ENCODE results near the gene WDFY4. TPM values are rescaled to one million over a fixed set of nuclear protein-coding genes. Genes with fewer than 3 reads are reported as not detected.

The WDFY4 gene
- polyA plus RNA-seq, 1 of the 3 experiments (the other 2 are of a cell fraction), result not detected

GRCh38 chr10:48999346-48999745 lies 314.7 kb downstream of the WDFY4 start:
- no peak overlapping the region for H2AFZ ChIP-seq (ENCODE audit: low read depth)
- ChIA-PET CTCF (interaction anchor here (0.9 kb wide), 1 partner anchor 17 kb away, joined by 3 read pairs; no protein-coding TSS in a partner anchor), POLR2A (interaction anchor here (0.6 kb wide), 1 partner anchor 9 kb away, joined by 5 read pairs; no protein-coding TSS in a partner anchor)
- H3K27ac ChIP-seq (ENCODE audit: low read depth in 2 of 2, low read length in 1 of 2), result no peak overlapping the region
- peaks cover 0 to 18% of the 10 kb centered on the region in 2 experiments; a peak in 1 of 4 replicates for H3K4me1 ChIP-seq (ENCODE audit: control insufficient read depth in 1 of 2, insufficient read depth in 2 of 2, low read depth in 1 of 2, low read length in 1 of 2)
- 41% methylated on average over 2 of the region's 2 CpGs for WGBS (ENCODE audit: low lambda C conversion rate)
- DNase-seq, result no peak
- no peaks in the 10 kb centered on the region for H3K9me2 ChIP-seq
- TF ChIP-seq RAD21 (IDR thresholded peaks at IDR 0.05; ENCODE audit: low read length), result no peak
- TF ChIP-seq MEF2A (IDR thresholded peaks at IDR 0.05; ENCODE audit: borderline replicate concordance, low read depth), result no peak
- no peak for TF ChIP-seq TEAD4 (IDR thresholded peaks at IDR 0.05; ENCODE audit: borderline replicate concordance, insufficient read depth)
- TF ChIP-seq EP300 (IDR thresholded peaks at IDR 0.05; ENCODE audit: borderline replicate concordance in 1 of 2, low read depth in 1 of 2, low read length in 1 of 2), result no peak
- no peak for TF ChIP-seq NRF1 (IDR thresholded peaks at IDR 0.05; ENCODE audit: low read depth, low read length)
- TF ChIP-seq RCOR1 (IDR thresholded peaks at IDR 0.05; ENCODE audit: low read length), result no peak
- TF ChIP-seq SIN3A (IDR thresholded peaks at IDR 0.05; ENCODE audit: borderline replicate concordance, low read depth, low read length), result no peak
- TF ChIP-seq USF1 (IDR thresholded peaks at IDR 0.05; ENCODE audit: borderline replicate concordance, low read depth), result no peak
- H3F3A ChIP-seq (replicated peaks; ENCODE audit: insufficient read depth), result no peaks in the 10 kb centered on the region
- no peaks in the 10 kb centered on the region for H3K79me2 ChIP-seq (ENCODE audit: insufficient read depth)
- H3K9me3 ChIP-seq, result no peaks in the 10 kb centered on the region
- H3K36me3 ChIP-seq (replicated peaks in 1 of 2; ENCODE audit: control insufficient read depth in 1 of 2, insufficient read depth in 2 of 2, low read length in 1 of 2), result no peaks in the 10 kb centered on the region
- H3K27me3 ChIP-seq (ENCODE audit: insufficient read depth), result no peaks in the 10 kb centered on the region
- H3K4me3 ChIP-seq (ENCODE audit: low read depth in 2 of 2, low read length in 1 of 2), result no peak overlapping the region
- H3K4me2 ChIP-seq, result no peak overlapping the region
- no peak overlapping the region for H3K9ac ChIP-seq
- H4K20me1 ChIP-seq (ENCODE audit: insufficient read depth), result no peaks in the 10 kb centered on the region

- ChIA-PET CTCF (interaction anchor here (0.9 to 2.3 kb wide), 5 partner anchors 8 to 344 kb away, joined by 3 to 7 read pairs (median 5); no protein-coding TSS in a partner anchor), POLR2A (no interaction called here)
- Histone ChIP-seq H4K20me1 (ENCODE audit: insufficient read depth) (no peaks in the 10 kb centered on the region), H3F3A (replicated peaks; ENCODE audit: insufficient read depth) (no peaks in the 10 kb centered on the region), H3K36me3 (replicated peaks in 1 of 2; ENCODE audit: control insufficient read depth in 1 of 2, insufficient read depth in 2 of 2, low read length in 1 of 2) (no peaks in the 10 kb centered on the region), H3K4me3 (ENCODE audit: low read depth in 2 of 2, low read length in 1 of 2) (no peak overlapping the region), H3K27ac (ENCODE audit: low read depth in 2 of 2, low read length in 1 of 2) (no peak overlapping the region), H3K9me2 (no peaks in the 10 kb centered on the region), H3K9ac (no peak overlapping the region), H3K79me2 (ENCODE audit: insufficient read depth) (no peaks in the 10 kb centered on the region), H3K4me2 (no peak overlapping the region), H3K27me3 (ENCODE audit: insufficient read depth) (no peaks in the 10 kb centered on the region), H2AFZ (ENCODE audit: low read depth) (no peak overlapping the region), H3K9me3 (no peaks in the 10 kb centered on the region), H3K4me1 (ENCODE audit: control insufficient read depth in 1 of 2, insufficient read depth in 2 of 2, low read depth in 1 of 2, low read length in 1 of 2) (peaks cover 0 to 18% of the 10 kb centered on the region in 2 experiments; a peak in 1 of 4 replicates)
- no peak for DNase-seq
- 53% methylated on average over 10 of the region's 13 CpGs for WGBS (ENCODE audit: low lambda C conversion rate)
- TF ChIP-seq SMC3 (IDR thresholded peaks at IDR 0.05; ENCODE audit: low read depth, low read length) (no peak), MXI1 (IDR thresholded peaks at IDR 0.05; ENCODE audit: low read depth, low read length) (no peak), USF1 (IDR thresholded peaks at IDR 0.05; ENCODE audit: borderline replicate concordance, low read depth) (no peak), IRF3 (IDR thresholded peaks at IDR 0.05; ENCODE audit: low read depth, low read length) (no peak), RCOR1 (IDR thresholded peaks at IDR 0.05; ENCODE audit: low read length) (no peak), EZH2phosphoT487 (IDR thresholded peaks at IDR 0.05; ENCODE audit: borderline replicate concordance, low read depth) (no peak), TAF1 (IDR thresholded peaks at IDR 0.05; ENCODE audit: borderline replicate concordance, low read depth, low read length) (no peak), GATA2 (CRISPR knock-in tag; IDR thresholded peaks at IDR 0.05) (no peak), NRF1 (IDR thresholded peaks at IDR 0.05; ENCODE audit: low read depth, low read length) (no peak), RXRA (IDR thresholded peaks at IDR 0.05; ENCODE audit: borderline replicate concordance, low read depth) (no peak), POLR2AphosphoS5 (IDR thresholded peaks at IDR 0.05; ENCODE audit: low read depth, low read length) (no peak), FOXJ3 (CRISPR knock-in tag; IDR thresholded peaks at IDR 0.05) (no peak), PBX3 (IDR thresholded peaks at IDR 0.05) (no peak)
Observed at GRCh38 chr10:49000437-49001398, 316.0 kb downstream of the WDFY4 start.
